HepG2 (cell line): ENCODE data around the gene ABCA2. TPM values are rescaled to one million over a fixed set of nuclear protein-coding genes. Genes with fewer than 3 reads are reported as not detected.
A peak's percentile ranks its signal among the peaks of the same experiment; 100 is the strongest.

Experiments
- BRCA1 ChIP-seq: sonication (generic); formaldehyde crosslinking; IDR thresholded peaks from 2 replicates; pipeline ENCODE4 v1.4.0; 2020; ENCODE audit warnings: missing genetic modification reagents
- CBX1 ChIP-seq: IDR thresholded peaks from one replicate; pipeline ENCODE4 v1.6.1; 2016; ENCODE audit warnings: antibody characterized with exemption, low read depth
- CBX5 ChIP-seq: sonication (generic); formaldehyde crosslinking; IDR thresholded peaks from 2 replicates; pipeline ENCODE4 v1.4.0; 2020; ENCODE audit warnings: missing genetic modification reagents, borderline replicate concordance
- E2F5 ChIP-seq: sonication (generic); formaldehyde crosslinking; conservative IDR thresholded peaks from 2 replicates; pipeline ENCODE4 v1.4.0; 2020; ENCODE audit warnings: missing genetic modification reagents
- HIVEP1 ChIP-seq: sonication (generic); formaldehyde crosslinking; IDR thresholded peaks from 2 replicates; pipeline ENCODE4 v1.4.0; 2020; ENCODE audit warnings: mild to moderate bottlenecking, missing genetic modification reagents
- IRF1 ChIP-seq: sonication (generic); formaldehyde crosslinking; IDR thresholded peaks from 2 replicates; pipeline ENCODE4 v1.4.0; 2020; ENCODE audit warnings: low read depth, mild to moderate bottlenecking, missing genetic modification reagents
- KAT2B ChIP-seq: fragments of 150-350 bp; IDR thresholded peaks from 2 replicates; pipeline ENCODE4 v1.6.1; 2014; ENCODE audit warnings: low read depth, low read length, borderline replicate concordance
- SMARCC2 ChIP-seq: fragments of 450-650 bp; IDR thresholded peaks from 2 replicates; pipeline ENCODE4 v1.6.1; 2017; ENCODE audit warnings: antibody characterized with exemption, mild to moderate bottlenecking
- SRY ChIP-seq: sonication (generic); formaldehyde crosslinking; IDR thresholded peaks from 2 replicates; pipeline ENCODE4 v1.8.0; 2022; ENCODE audit warnings: mild to moderate bottlenecking, missing genetic modification reagents
- TOE1 ChIP-seq: sonication (generic); formaldehyde crosslinking; IDR thresholded peaks from 2 replicates; pipeline ENCODE4 v1.4.0; 2020; ENCODE audit warnings: mild to moderate bottlenecking, missing genetic modification reagents
- ZBTB3 ChIP-seq: sonication (generic); formaldehyde crosslinking; IDR thresholded peaks from 2 replicates; pipeline ENCODE4 v1.4.0; 2020; ENCODE audit warnings: low read depth, mild to moderate bottlenecking, moderate library complexity, missing genetic modification reagents, borderline replicate concordance
- ZBTB46 ChIP-seq: sonication (generic); formaldehyde crosslinking; IDR thresholded peaks from 2 replicates; pipeline ENCODE4 v1.4.0; 2020; ENCODE audit warnings: mild to moderate bottlenecking, missing genetic modification reagents, borderline replicate concordance
- ZFP91 ChIP-seq: sonication (generic); formaldehyde crosslinking; IDR thresholded peaks from 2 replicates; pipeline ENCODE4 v1.9.0; 2022; ENCODE audit warnings: missing genetic modification reagents, mild to moderate bottlenecking, borderline replicate concordance
- ZFYVE20 ChIP-seq: sonication (generic); formaldehyde crosslinking; IDR thresholded peaks from 2 replicates; pipeline ENCODE4 v1.8.0; 2023; ENCODE audit warnings: low read depth, mild to moderate bottlenecking, moderate library complexity, missing genetic modification reagents, borderline replicate concordance
- ZNF20 ChIP-seq: sonication (generic); formaldehyde crosslinking; IDR thresholded peaks from 2 replicates; pipeline ENCODE4 v1.4.0; 2020; ENCODE audit warnings: mild to moderate bottlenecking, moderate library complexity, missing genetic modification reagents
- ZNF232 ChIP-seq: sonication (generic); formaldehyde crosslinking; IDR thresholded peaks from 2 replicates; pipeline ENCODE4 v1.4.0; 2020; ENCODE audit warnings: missing genetic modification reagents, borderline replicate concordance
- ZNF253 ChIP-seq: sonication (generic); formaldehyde crosslinking; IDR thresholded peaks from 2 replicates; pipeline ENCODE4 v1.8.0; 2022; ENCODE audit warnings: mild to moderate bottlenecking, missing genetic modification reagents, borderline replicate concordance
- ZNF33B ChIP-seq: sonication (generic); formaldehyde crosslinking; IDR thresholded peaks from 2 replicates; pipeline ENCODE4 v1.5.1; 2020; ENCODE audit warnings: mild to moderate bottlenecking, missing genetic modification reagents
- ZNF503 ChIP-seq: sonication (generic); formaldehyde crosslinking; IDR thresholded peaks from 2 replicates; pipeline ENCODE4 v1.4.0; 2020; ENCODE audit warnings: missing genetic modification reagents
- ZNF629 ChIP-seq: sonication (generic); formaldehyde crosslinking; conservative IDR thresholded peaks from 2 replicates; pipeline ENCODE4 v1.5.0; 2020; ENCODE audit warnings: missing genetic modification reagents
- ZNF674 ChIP-seq: sonication (generic); formaldehyde crosslinking; IDR thresholded peaks from 2 replicates; pipeline ENCODE4 v1.5.0; 2020; ENCODE audit warnings: low read depth, mild to moderate bottlenecking, missing genetic modification reagents
- ZNF790 ChIP-seq: sonication (generic); formaldehyde crosslinking; IDR thresholded peaks from 2 replicates; pipeline ENCODE4 v1.8.0; 2022; ENCODE audit warnings: missing genetic modification reagents, mild to moderate bottlenecking, borderline replicate concordance
- ZSCAN20 ChIP-seq: sonication (generic); formaldehyde crosslinking; IDR thresholded peaks from 2 replicates; pipeline ENCODE4 v1.4.0; 2020; ENCODE audit warnings: missing genetic modification reagents, mild to moderate bottlenecking, borderline replicate concordance
- ZSCAN9 ChIP-seq: IDR thresholded peaks from 2 replicates; pipeline ENCODE4 v1.6.1; 2016; ENCODE audit warnings: borderline replicate concordance
- polyA plus RNA-seq, 8 experiments: library from polyadenylated mRNA; depleted of rRNA in 3 of 8; stranded (reverse) in 7 of 8; unstranded in 1 of 8; fragments of >200 nt; fragmentation: Illumina TruSeq in 4 of 8; extraction: Trizol in 4 of 8; gene quantifications; 2 replicates each; pipeline versions ENCODE4 v1.2.1 to v1.2.3, GENCODE V29; 2011 to 2016; ENCODE audit warnings: low read depth in 4 of 8, missing spikeins in 1 of 8, mixed read lengths in 1 of 8; ENCODE audit not compliant: insufficient read depth in 1 of 8
- total RNA-seq, 5 experiments: library from RNA; depleted of rRNA; stranded (reverse); fragments of >200 nt; fragmentation: Illumina TruSeq; extraction: Trizol; gene quantifications; 2 replicates each; pipeline ENCODE4 v1.2.3, GENCODE V29; 2016; ENCODE audit warnings: low read depth in 1 of 5

Gene ABCA2
- total and polyA plus RNA-seq, 2 of the 13 experiments (the other 11 are each of a cell fraction or from before 2014, with no cell fraction given): 2.9 to 19.2 TPM

- TF ChIP-seq IRF1 (CRISPR knock-in tag) (no peak), HIVEP1 (CRISPR knock-in tag) (no peak), KAT2B (no peak), ZNF629 (CRISPR knock-in tag) (no peak), ZSCAN20 (CRISPR knock-in tag) (no peak), CBX1 (no peak), TOE1 (no peak), ZNF790 (CRISPR knock-in tag) (no peak), ZBTB3 (CRISPR knock-in tag) (no peak), ZBTB46 (CRISPR knock-in tag) (no peak), SMARCC2 (no peak), ZSCAN9 (CRISPR knock-in tag) (no peak), E2F5 (no peak), ZNF33B (CRISPR knock-in tag) (no peak), ZFP91 (0 out of 2 replicates have a peak, but pooled peaks have one; percentile 2), ZNF232 (no peak), BRCA1 (CRISPR knock-in tag) (no peak), ZNF674 (CRISPR knock-in tag) (no peak), SRY (no peak), CBX5 (CRISPR knock-in tag) (no peak), ZNF20 (CRISPR knock-in tag) (no peak), ZNF253 (no peak), ZNF503 (CRISPR knock-in tag) (no peak), ZFYVE20 (CRISPR knock-in tag) (no peak)
Measured at GRCh38 chr9:137069508-137070091, 41.6 kb upstream of the ABCA2 start (continued).
